HG03159 (cell line): ENCODE data around the gene FBXO8.

ENCODE experiments used
- ATAC-seq: cut with Tn5 transposase; IDR thresholded peaks from one replicate; pipeline ENCODE4 v1.9.1; 2021; ENCODE audit warnings: mild to moderate bottlenecking, moderate library complexity; ENCODE audit not compliant: unreplicated experiment

FBXO8 gene

DNA sequence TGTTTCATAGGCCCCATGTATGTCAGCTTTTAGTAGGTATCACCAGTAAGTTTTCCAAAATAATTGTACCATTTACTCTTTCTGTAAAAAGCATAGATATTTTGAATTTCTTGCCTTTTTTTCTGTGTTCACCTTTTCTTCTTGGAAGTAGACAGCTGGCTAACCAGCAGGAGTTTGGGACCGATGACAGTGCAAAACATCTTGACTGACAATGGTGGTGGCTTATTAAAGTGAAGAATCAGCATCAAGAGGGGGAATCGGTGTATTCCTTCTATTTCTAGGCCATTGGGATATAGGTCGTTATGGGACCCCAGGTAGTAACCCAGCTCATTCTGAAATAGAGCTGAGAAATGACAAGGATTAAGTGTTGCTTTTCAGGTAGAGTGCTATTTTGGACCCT lies 3.4 kb upstream of the FBXO8 start:
- ATAC-seq = no peak

GRCh38 chr4:174284487-174284886 lies 1.0 kb upstream of the FBXO8 start:
- ATAC-seq = no peak

- peak; percentile 97 for ATAC-seq
These were observed 496 bp downstream of the FBXO8 start for GRCh38 chr4:174282836-174283506.

DNA sequence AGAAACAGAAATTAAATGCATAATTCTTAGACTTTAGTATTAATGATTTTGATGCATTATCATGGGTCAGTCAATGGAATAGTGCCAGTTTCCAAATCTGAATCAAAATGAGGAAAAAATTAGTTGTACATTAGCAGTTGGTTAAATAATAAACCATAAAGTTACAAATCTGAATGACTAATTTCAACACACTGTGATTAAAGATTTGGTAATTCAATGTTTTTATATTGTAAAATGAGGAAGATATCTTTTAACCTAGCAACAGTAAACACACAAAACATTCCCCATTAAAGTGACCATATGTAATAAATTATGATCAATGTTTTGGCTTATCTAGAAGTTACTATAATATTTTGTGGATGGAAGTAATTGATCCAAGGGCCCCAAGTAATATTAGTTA lies 1.6 kb downstream of the FBXO8 start:
- ATAC-seq = no peak

GRCh38 chr4:174281182-174281737 lies 2.2 kb downstream of the FBXO8 start:
- ATAC-seq = no peak

GRCh38 chr4:174279433-174280155 lies 3.9 kb downstream of the FBXO8 start:
- no peak for ATAC-seq

GRCh38 chr4:174278467-174278866 lies 5.0 kb downstream of the FBXO8 start:
- ATAC-seq = no peak

DNA sequence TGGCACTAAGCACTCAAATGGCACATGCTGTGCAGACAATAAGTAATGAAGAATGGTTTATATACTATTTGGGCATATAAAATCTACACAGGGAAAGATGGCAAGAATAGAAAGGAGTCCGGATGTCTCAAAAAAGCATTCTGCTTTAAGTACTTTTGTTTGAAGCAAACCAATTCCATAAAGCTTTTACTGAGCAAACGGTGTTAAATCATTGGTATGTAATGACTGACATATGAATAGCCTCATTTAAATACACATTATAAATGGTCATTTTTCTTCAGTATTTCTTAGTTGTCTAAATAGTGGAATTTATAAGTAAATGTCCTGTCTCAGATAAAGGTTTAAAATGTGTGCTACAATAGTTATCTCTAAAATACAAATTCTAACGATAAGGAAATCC lies 6.0 kb downstream of the FBXO8 start:
- ATAC-seq = no peak

DNA sequence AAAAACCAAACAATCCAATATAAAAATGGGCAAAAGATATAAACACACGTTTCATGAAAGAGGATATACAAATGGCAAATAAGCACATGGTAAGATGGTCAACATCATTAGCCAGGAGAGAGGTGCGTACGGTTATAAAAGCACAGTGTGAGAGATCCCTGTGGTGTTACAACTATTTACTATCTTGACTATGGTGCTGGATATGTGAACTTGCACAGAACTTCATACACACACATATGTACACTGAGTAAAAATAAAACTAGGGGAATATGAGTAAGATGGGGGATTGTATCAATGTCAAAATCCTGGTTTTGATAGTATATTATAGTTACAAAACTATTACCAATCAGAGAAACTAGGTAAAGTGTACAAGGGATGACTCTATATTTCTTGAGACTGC lies 8.4 kb downstream of the FBXO8 start:
- no peak for ATAC-seq

DNA sequence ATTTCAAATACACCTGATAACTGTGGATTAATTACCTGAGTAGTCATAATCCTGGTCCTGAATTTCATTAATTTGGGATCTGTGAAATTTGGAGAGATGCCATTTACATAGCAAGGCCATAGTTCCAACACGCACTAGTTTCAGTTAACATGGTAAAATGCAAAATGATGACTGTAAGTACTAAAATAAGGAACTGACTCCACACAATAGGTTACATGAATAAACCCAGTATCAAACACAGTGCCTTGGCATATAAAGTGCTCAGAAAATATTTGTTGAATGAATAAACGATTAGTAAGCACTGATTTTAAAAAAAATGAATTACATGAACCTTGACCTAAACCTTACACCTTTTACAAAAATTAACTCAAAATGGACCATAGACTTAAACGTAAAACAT lies 9.0 kb downstream of the FBXO8 start:
- ATAC-seq = no peak

GRCh38 chr4:174273930-174274329 lies 9.5 kb downstream of the FBXO8 start:
- no peak for ATAC-seq

- ATAC-seq = no peak
These were observed 17.1 kb downstream of the FBXO8 start for GRCh38 chr4:174266416-174266815.

DNA sequence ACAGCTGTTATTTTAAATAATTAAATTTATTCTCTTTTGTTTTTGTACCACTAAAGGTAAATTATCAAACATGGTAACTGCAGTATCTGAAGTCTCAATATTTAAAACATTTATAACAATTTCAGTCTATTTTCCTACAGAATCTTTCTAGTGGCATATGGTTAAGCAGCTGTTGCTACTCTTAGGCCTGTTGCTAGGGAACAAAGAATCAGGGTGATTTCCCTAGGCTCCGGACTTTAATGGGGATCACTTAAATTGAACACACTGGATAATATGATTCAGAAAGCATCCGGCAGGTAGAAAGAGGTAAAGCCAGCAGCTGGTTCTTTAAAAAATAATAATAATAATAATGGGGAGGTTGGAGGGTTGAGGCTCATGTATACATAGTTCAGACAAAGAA lies 17.6 kb downstream of the FBXO8 start:
- no peak for ATAC-seq

GRCh38 chr4:174263445-174263736 lies 20.1 kb downstream of the FBXO8 start:
- no peak for ATAC-seq

- no peak for ATAC-seq
These were observed 20.6 kb downstream of the FBXO8 start for GRCh38 chr4:174262624-174263444.

DNA sequence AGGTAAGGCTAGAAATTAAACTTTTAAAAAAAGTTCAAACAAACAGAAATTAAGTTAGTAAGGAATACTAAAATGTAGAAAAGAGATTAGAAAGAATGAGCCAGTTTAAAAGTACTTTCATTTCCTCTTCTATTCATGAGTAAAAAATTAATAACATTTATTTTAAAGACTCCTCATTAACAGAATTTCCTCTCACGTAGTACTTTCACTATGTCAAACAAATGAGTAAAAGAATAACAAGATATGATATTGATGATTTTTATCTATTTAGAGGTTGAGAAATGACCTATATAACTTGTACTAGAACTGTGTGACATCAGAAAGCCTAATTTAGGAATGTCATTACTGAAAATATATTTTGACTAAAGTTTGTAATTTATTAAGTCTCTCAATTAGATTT lies 22.0 kb downstream of the FBXO8 start:
- ATAC-seq = peak; percentile 48

GRCh38 chr4:174260099-174260498 lies 23.4 kb downstream of the FBXO8 start:
- ATAC-seq = peak; percentile 75

DNA sequence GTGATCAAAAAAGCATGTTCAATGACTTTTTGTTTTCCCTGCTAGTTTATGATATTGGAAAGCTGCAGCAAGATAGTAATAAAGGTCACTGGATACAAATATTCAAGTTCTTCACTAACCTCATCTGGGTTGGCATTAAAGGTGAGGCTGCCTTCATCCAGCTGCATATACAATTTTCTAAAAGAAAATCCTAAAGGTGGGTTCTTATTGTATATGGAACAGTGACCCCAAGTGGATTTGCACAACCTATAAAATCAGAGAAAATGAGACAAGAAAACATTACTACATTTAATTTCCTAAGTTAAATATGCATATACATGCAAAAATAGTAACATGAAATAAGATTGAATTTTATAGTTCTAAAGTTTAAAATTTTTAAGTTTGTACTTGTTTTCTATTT lies 23.9 kb downstream of the FBXO8 start:
- no peak for ATAC-seq

DNA sequence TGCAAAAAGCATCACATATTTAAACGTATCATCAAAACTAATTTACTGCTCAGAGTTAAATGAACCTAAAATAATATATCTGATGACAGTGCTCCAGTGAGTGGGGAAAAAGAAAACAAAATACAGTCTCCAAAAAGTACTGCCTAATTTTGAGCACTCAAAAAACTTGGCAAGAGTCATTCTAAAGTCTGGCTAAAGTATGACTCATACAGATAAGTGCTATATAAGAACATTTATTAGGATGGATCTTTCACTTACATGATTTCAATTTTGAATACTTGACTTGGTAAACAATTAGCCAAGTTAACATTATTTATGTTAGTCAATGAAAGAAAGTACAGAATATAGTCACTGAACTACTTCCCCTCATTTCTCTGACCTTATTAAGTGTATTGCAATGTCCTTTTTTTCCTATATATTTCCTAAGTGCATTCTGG lies 27.2 kb downstream of the FBXO8 start:
- ATAC-seq = no peak

DNA sequence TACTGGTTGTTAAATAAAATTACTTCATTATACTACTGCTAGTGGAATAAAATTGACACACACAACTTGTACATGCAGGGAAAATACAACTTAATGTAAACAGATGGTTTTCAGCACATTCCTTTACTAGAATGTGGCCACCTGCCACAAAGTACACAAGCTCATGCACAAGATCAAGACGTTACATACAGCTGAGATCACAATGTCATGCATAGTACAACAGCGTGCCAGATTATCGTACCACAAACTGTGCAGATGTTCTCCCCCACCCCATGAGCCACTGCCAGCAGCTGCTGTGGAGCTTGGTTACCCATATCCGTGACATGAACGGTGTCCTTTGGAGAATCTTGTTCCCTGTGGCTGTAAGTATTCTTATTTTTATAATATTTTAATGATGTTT lies 27.7 kb downstream of the FBXO8 start:
- ATAC-seq = no peak

- no peak for ATAC-seq
These were observed 28.1 kb downstream of the FBXO8 start for GRCh38 chr4:174255374-174255773.

DNA sequence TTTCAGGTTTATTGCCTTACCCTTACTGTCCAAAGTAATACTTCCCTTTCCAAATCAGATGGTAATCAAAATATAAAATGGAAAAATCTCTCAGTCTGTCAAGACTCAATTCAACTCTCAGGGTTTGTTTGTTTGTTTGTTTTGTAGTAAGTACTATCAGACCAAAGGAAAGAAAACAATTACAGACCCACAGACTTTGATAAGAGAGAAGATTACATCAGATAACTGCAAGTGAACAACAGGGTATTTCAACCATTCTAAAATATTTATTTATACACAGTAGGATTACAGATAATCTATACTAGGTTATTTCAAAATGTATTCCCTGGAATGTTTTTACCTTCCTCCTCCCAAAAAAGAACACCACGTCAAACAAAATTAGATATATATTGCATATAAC lies 28.9 kb downstream of the FBXO8 start:
- no peak for ATAC-seq
